ENCODE data around the gene USP3. TPM values are rescaled to one million over a fixed set of nuclear protein-coding genes. Genes with fewer than 3 reads are reported as not detected.

Gene USP3
- total and polyA plus RNA-seq, 2 of the 4 experiments (the other 2 are of a cell fraction): 17.3 to 52.3 TPM

GRCh38 chr15:63513271-63513670 lies 8.9 kb downstream of the USP3 start:
- Histone ChIP-seq H3K27ac (ENCODE audit: insufficient read depth, low read length) (no peak overlapping the region), H3K14ac (replicated peaks; ENCODE audit: low read depth, low read length) (no peak overlapping the region), H4K20me1 (ENCODE audit: insufficient read depth, low read length) (peaks cover 35% of the 10 kb centered on the region), H4K5ac (ENCODE audit: low read depth, low read length) (no peak overlapping the region), H3K4me1 (ENCODE audit: control insufficient read depth, insufficient read depth, low read length) (peaks cover 9% of the 10 kb centered on the region), H3K79me1 (ENCODE audit: low read depth in 1 of 2, low read length in 2 of 2) (peaks cover 18 to 57% of the 10 kb centered on the region in 2 experiments), H3K23ac (ENCODE audit: low read depth, low read length) (no peak overlapping the region), H3K56ac (ENCODE audit: extremely low read depth, insufficient read depth, low read length) (no peak overlapping the region), H3K4ac (ENCODE audit: low read depth, low read length) (no peak overlapping the region), H3K36me3 (ENCODE audit: control insufficient read depth, insufficient read depth, low read length) (no peaks in the 10 kb centered on the region), H2AK9ac (replicated peaks; ENCODE audit: low read depth, low read length, poor library complexity) (no peak overlapping the region), H2BK5ac (ENCODE audit: low read depth, low read length, poor library complexity, severe bottlenecking) (no peak overlapping the region), H3K9me1 (ENCODE audit: insufficient read depth, low read length) (peaks cover 2% of the 10 kb centered on the region), H4K8ac (ENCODE audit: low read depth in 2 of 2, low read length in 2 of 2) (no peak overlapping the region), H3K27me3 (ENCODE audit: control insufficient read depth, insufficient read depth, low read length) (no peaks in the 10 kb centered on the region), H2AK5ac (ENCODE audit: low read depth, low read length) (no peak overlapping the region), H4K91ac (ENCODE audit: insufficient read depth, low read depth, low read length) (no peak overlapping the region), H3K9ac (ENCODE audit: low read depth, low read length) (no peak overlapping the region), H3K4me2 (ENCODE audit: low read depth, low read length) (no peak overlapping the region), H3K9me3 (ENCODE audit: control insufficient read depth, insufficient read depth, low read length) (no peaks in the 10 kb centered on the region), H3K18ac (ENCODE audit: low read depth, low read length) (no peak overlapping the region), H3K4me3 (ENCODE audit: insufficient read depth, low read depth, low read length) (no peak overlapping the region), H2BK20ac (ENCODE audit: low read depth, low read length) (no peak overlapping the region), H2BK120ac (ENCODE audit: low read depth, low read length) (no peak overlapping the region), H2AFZ (replicated peaks; ENCODE audit: low read length, poor library complexity) (no peak overlapping the region), H2BK15ac (ENCODE audit: low read depth, low read length) (no peak overlapping the region)
- DNase-seq (no peak), ATAC-seq (ENCODE audit: low read depth) (no peak)
- CTCF ChIA-PET: interaction anchor here (0.6 kb wide), 1 partner anchor 31 kb away, joined by 5 read pairs; no protein-coding TSS in a partner anchor
- no TSS peak for BruUV-seq (replicated peaks)
- intact Hi-C loops (cut with micrococcal nuclease): no loop called here
- POLR2A ChIA-PET (ENCODE audit: unreplicated experiment): no interaction called here
- TF ChIP-seq MAZ (IDR thresholded peaks at IDR 0.05; ENCODE audit: borderline replicate concordance, low read depth, low read length) (no peak), POLR2A (IDR thresholded peaks at IDR 0.05; ENCODE audit: low read depth, low read length) (no peak), MAFK (IDR thresholded peaks at IDR 0.05; ENCODE audit: low read depth, low read length) (no peak), CEBPB (IDR thresholded peaks at IDR 0.05; ENCODE audit: low read depth, low read length) (no peak), RAD21 (IDR thresholded peaks at IDR 0.05; ENCODE audit: low read length) (no peak), USF2 (IDR thresholded peaks at IDR 0.05; ENCODE audit: low read depth, low read length) (no peak), CHD1 (IDR thresholded peaks at IDR 0.05; ENCODE audit: low read depth, low read length) (no peak), FOS (IDR thresholded peaks at IDR 0.05; ENCODE audit: low read depth, low read length) (no peak), SMC3 (IDR thresholded peaks at IDR 0.05; ENCODE audit: low read depth, low read length) (no peak)
- dilution Hi-C loops (cut with HindIII; ENCODE audit: low sequenced_read_pairs, unreplicated experiment): no loop called here
- no CpG with 5 or more reads among the region's 6 CpGs for WGBS, 2 experiments (ENCODE audit: extremely low coverage in 2 of 2, insufficient read length in 1 of 2)
- in situ Hi-C loops (cut with MboI; ENCODE audit: low sequenced_read_pairs): loop anchor here (5.0 kb wide), 1 partner anchor 39 kb away; no protein-coding TSS in a partner anchor
